22Rv1 (cell line): ENCODE data around the gene DNAH5.

Experiments used
- H3K27ac ChIP-seq: fragments of 450-650 bp; 2 replicates; pipeline ENCODE4 v1.5.1; 2017
- ZFX ChIP-seq: fragments of 450-650 bp; IDR thresholded peaks from 2 replicates; pipeline ENCODE4 v1.6.1; 2017; ENCODE audit warnings: antibody characterized with exemption, borderline replicate concordance
- TF ChIP-seq, protein P1 (sequence below): fragments of 450-650 bp; IDR thresholded peaks from 2 replicates; pipeline ENCODE4 v1.5.1; 2017; ENCODE audit warnings: mild to moderate bottlenecking

Gene DNAH5

DNA sequence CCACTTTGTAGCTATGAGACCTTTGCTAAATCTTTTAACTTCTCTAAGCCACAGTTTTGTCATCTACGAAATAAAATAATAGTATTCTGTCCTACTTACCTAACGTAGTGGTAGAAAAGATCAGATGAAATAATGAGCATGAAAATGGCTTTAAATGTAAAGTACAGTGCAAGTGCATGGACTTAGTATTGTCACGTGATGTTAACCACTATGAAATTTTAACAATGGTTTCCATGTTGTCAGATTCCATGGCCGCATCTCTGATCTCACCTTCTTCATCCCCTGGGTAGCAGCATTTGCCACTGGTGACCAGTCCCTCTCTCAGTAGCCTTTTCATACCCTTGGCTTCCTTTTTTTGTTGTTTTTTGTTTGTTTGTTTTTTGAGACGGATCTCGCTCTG, 45.9 kb downstream of the DNAH5 start:
- no peak overlapping the region for H3K27ac ChIP-seq
- TF ChIP-seq ZFX, result no peak
- TF ChIP-seq, protein P1, sequence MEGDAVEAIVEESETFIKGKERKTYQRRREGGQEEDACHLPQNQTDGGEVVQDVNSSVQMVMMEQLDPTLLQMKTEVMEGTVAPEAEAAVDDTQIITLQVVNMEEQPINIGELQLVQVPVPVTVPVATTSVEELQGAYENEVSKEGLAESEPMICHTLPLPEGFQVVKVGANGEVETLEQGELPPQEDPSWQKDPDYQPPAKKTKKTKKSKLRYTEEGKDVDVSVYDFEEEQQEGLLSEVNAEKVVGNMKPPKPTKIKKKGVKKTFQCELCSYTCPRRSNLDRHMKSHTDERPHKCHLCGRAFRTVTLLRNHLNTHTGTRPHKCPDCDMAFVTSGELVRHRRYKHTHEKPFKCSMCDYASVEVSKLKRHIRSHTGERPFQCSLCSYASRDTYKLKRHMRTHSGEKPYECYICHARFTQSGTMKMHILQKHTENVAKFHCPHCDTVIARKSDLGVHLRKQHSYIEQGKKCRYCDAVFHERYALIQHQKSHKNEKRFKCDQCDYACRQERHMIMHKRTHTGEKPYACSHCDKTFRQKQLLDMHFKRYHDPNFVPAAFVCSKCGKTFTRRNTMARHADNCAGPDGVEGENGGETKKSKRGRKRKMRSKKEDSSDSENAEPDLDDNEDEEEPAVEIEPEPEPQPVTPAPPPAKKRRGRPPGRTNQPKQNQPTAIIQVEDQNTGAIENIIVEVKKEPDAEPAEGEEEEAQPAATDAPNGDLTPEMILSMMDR, result no peak

DNA sequence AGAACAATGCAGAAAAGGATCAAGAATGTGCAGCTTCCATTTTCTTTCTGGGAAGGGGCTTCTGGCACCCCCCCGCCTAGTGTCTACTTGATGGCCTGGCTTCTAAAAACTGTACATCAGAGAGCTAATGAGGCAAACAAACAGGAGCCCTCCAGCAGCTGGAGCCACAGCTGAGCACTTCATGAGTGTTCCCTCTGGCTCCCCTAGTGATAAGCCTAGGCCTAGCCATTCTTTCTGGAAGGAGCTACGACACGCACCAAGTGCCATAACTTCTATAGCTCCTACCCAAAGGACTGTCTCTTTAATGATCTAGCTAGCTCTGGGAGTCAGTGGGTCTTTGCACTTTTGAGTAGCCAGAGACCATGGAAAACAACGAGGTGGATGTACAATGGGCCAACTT, 66.1 kb downstream of the DNAH5 start:
- TF ChIP-seq, protein P1, result peak; percentile 26
- TF ChIP-seq ZFX, result no peak
- H3K27ac ChIP-seq, result no peak overlapping the region

DNA sequence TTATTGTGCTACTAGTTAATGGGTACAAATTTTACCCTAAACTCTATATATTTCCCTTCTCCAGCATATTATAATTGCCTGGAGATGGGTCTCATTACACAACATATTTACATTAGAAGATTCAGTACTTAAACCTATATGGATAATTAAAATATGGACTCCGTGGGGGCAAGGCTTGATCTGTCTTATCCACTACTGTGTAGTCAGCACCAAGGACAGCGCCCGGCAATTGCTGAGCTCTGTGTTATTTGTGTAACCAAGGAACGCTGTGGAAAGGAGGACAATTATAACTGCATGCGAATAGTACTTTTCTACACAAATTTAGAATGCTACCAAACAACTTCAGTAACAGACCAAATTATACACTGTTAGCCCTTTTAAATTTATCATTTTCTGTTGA, 77.7 kb downstream of the DNAH5 start:
- TF ChIP-seq, protein P1, result no peak
- no peak for TF ChIP-seq ZFX

DNA sequence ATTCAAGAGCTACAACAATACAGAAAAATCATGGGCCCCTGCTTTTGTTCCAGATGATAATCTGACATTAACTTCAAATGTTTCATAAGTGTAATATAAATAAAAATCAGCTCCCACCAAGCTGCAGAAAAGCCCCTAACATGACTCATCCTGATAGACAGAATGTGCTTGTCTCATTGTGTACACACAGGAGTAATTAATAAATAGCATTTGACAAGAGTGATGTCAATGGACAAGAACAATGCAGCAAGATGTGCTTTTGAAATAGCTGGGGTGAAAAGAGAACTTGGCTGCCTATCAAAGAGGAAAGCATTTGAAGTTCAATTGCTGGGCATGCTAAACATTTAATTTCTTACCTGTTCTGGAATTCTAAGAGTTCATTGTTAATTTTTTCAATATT, 79.2 kb downstream of the DNAH5 start:
- no peak for TF ChIP-seq ZFX
- TF ChIP-seq, protein P1, result no peak

More for the DNA sequence above, 77.7 kb downstream of the DNAH5 start:
- no peak overlapping the region for H3K27ac ChIP-seq

DNA sequence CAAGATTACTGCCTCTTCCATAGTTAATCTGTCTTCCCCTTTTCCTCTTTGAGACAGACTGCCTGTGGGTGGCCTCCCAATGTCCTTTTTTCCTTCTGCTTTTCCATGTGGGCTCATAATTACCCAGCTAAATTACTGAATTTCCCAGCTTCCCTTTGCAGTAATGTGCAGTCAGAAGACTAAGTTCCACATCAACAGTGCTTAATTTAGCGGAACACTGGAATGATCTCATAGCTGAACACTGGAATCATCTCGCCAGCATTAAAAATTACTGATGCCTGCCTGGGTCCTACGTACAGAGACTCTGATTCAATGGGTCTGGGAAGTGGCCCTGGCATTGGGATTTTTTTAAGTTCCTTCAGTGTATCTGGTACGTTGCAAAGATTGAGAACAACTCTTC, 84.3 kb downstream of the DNAH5 start:
- H3K27ac ChIP-seq, result no peak overlapping the region
- TF ChIP-seq ZFX, result no peak
- TF ChIP-seq, protein P1, result no peak

More for the DNA sequence above, 79.2 kb downstream of the DNAH5 start:
- H3K27ac ChIP-seq, result no peak overlapping the region

DNA sequence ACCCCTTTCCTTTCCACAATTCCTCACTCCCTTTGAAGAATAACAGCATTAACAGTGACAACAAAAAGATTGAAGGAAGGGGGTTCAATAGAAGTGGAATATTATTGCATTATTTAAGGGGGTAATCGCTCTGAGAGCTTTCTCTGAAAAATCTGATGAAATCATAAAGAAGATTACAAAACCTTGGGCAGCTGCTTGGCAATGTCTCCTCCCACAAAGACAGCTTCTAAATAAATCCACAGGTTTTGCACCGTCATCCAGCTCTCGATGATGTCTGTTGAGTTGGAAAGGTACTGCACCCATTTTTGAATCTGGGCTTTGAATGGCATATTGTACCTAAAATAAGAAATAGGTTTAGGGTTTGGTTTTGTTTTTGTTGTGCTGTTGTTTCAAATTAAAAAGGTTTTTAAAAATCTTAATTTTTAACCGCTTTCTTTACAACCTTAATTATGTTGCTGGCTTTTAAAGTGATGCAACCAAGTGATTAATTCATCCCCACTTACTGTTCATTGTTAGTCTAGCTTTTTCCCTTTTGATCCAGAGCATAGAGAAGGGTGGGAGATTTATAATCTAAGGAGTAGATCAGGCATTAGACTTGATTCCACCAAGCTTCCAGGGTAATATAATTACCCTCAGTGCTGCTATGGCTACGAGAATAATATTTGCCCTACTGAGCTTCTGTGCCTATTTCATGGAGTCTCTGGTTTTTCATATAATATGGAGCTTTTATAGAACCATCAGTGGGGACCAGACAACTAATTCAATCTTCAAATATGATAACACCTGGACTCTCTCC, 85.0 kb downstream of the DNAH5 start:
- TF ChIP-seq, protein P1, result no peak
- TF ChIP-seq ZFX, result no peak

DNA sequence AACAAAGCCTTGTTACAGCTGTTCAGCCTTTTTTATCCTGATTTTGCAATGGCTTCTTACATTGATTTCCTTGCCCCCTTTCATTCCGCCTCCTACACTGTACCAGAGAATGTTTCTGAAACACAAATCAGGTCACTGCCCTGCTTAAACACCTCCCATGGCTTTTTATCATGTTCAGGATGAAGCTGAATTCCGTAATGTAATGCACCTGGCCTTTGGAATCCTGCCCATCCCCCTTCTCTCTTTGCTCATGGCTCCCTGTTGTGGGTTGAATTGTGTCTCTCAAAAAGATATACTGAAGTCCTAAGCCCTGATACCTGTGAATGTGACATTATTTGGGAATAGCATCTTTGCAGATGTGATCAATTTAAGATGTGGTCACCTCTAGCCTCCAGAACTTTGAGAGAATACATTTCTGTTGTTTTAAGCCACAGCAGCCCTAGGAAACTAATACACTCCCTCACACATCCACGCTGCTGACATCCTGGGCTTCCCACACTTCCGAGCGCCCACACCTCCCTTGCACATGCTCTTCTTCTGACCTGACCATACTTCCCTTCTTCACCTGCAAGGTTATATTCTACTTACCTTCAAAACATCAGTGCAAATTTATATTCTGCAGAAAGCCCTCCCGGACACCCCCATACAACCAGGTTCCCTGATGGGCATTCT, 101.2 kb downstream of the DNAH5 start:
- no peak overlapping the region for H3K27ac ChIP-seq
- TF ChIP-seq, protein P1, result no peak
- TF ChIP-seq ZFX, result no peak

More for the DNA sequence above, 85.0 kb downstream of the DNAH5 start:
- H3K27ac ChIP-seq, result no peak overlapping the region
